HG02885 (cell line): ENCODE data around the gene PIEZO1.
A peak's percentile ranks its signal among the peaks of the same experiment; 100 is the strongest.
"Not testable (repeated sequence)": the region's sequence is repeated elsewhere in the genome, so short reads cannot be mapped to it uniquely, and the experiment has no call there.

Experiments
- ATAC-seq: cut with Tn5 transposase; IDR thresholded peaks from one replicate; pipeline ENCODE4 v1.9.1; 2021; ENCODE audit warnings: mild to moderate bottlenecking; ENCODE audit not compliant: unreplicated experiment, poor library complexity

The PIEZO1 gene

DNA sequence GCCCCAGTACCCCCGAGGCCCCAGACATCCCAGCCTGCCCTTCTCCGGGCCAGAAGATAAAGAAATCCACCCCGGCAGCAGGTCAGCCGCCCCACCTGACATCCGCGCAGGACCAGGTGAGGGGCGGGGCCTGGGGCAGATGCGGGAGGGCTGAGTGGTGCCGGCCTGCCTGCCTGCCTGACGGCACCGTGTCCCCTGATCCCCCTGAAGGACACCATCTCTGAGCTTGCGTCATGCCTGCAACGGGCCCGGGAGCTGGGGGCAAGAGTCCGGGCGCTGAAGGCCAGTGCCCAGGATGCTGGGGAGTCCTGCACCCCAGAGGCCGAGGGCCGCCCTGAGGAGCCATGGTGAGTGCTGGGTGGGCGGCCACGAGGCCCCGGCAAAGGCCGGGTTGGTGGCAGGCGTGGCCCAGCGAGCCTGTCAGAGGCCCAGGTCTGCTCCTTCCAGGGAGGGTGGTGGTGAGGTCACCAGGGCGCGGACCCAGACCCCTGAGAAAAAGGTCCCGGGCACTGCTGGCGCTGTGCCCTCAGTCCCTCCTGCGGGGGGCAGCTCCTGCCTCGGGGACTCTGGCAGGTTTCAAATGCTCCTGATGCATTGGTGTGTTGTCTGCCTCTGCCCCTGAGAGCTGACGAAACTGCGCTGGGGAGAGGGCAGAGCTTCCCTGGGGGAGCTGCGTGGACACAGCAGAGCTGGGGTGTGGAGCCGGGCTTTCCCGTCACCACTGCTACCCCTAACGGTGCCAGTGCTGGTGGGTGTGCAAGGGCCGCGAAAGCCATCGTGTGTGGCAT is 19.7 kb upstream of the PIEZO1 start:
- no peak for ATAC-seq

DNA sequence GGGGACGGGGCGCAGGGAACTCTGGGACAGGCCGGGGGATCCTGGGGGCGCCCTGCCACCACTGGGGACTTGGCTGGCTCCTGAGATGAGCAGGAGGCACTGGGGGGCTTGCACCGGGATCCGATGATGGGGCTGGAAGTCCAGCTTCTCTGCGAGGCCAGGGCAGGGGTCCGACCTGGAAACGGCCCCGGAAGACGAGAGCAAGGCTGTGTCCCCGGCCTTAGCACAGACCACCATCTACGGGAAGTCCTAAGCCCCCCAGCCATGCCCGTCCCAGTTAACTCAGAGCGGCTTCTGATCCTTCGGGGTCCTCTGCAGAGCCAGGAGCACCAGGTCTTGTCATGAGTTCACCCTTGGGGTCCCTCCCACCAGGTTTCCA is 19.1 kb upstream of the PIEZO1 start:
- no peak for ATAC-seq

DNA sequence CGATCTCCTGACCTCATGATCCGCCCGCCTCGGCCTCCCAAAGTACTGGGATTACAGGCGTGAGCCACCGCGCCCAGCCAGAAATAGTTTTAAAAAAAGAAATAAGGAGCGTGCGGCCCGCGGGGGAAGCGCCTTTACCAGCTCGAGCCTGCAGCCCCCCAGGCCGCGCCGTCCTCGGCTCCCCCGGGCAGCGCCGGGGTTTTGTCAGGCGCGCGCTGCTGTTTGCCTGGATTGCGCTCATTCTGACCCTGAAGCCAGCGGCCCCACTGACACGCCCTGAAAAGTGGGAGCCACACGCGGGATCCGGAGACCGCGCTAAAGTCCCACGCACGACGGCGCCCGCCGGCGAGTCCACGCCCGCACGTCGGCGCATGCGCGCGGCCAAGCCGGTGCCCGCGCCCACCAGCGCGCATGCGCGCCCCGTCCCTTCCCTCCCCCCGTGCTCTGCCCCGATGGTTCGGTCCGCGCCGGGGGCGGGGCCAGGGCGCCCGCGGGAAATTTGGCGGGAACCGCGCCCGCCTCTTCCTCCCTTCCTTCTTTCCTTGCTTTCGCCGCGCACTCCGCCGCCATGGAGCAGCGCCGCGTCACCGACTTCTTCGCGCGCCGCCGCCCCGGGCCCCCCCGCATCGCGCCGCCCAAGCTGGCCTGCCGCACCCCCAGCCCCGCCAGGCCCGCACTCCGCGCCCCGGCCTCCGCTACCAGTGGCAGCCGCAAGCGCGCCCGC is 18.4 kb upstream of the PIEZO1 start, which contains the start of gene CDT1:
CDT1 (plus strand) TSS at position 526 of the 724 bp plus-strand sequence; CDS start at position 569, 43 bp downstream.
- ATAC-seq = peak; percentile 54

DNA sequence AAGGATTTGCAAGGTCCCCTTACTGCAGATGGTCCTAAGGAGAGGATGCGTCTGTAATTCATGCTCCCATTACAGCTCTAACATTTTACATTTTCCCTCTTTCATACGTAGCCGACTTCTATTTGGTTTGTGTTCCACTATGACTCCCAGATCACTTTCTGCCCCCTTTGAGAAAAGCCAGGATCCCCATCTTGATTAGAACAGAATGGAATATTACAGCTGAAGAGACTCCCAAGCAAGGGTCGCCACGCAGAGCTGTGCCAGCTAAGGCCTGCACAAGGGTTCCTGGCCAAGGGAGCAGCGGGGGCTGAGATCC is 15.2 kb upstream of the PIEZO1 start:
- no peak for ATAC-seq

DNA sequence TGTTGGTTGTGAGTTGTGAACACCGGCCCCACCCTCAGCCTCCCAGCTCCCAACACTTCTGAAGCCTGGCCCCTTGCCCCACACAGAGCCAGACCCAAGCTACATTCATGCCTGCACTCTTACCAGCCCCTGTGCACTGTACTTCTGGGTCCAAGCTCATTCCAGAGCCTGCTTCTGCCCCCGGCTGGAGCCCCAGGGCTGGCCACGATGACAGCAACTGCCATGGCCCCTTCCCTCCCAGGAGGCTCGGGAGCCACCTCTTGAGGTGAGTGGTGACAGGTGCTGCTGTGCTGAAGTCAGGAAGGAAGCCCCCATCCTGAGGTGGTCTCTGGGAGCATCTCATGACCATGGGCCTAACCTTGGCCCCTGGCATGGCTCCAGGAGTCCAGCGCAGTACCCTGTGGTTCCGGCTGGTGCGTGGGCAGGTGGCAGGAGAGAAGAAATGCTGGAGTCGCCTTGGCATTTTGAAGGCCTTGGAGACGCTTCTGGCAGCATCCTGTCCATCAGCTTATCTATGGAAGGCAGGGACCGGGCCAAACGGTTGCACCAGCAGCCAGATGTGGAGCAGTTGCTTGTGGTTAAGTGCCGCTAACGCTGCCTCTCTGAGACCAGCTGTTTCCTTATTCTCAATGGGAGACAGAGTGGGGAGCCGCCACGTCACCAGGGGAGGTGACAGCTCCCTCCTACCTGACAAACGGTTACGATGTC is 14.7 kb upstream of the PIEZO1 start:
- no peak for ATAC-seq

DNA sequence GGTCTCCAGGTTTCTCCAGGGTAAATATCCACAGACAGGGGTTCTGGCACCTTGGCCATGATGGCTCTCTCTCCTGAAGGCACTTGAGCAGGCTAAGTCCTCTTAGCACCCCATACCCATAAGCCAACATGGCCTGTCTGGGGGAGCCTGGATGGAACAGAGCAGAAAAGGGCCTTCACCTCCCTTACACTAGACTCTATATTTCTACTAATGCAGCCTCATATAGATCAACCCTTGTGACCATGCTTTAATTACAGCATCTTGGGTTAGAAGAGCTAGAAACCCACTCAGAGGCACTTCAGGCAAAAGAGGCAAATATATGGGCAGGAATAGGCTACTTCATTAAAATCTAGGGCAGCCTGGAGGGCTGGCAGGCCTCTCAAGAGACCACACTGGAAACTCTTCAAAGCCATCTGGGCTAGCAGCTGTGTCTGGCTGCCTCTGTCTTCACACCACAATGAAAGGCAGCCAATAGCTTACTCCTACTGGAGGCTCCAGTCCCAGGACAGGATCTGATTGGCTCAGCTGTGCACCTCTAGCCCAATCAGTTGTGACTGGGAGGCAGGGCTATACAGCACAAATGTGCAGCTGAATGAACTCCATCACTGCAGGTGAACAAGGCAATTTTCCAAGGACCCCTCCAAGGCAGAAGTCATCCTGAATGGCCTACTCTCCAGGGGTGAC is 13.9 kb upstream of the PIEZO1 start:
- no peak for ATAC-seq

DNA sequence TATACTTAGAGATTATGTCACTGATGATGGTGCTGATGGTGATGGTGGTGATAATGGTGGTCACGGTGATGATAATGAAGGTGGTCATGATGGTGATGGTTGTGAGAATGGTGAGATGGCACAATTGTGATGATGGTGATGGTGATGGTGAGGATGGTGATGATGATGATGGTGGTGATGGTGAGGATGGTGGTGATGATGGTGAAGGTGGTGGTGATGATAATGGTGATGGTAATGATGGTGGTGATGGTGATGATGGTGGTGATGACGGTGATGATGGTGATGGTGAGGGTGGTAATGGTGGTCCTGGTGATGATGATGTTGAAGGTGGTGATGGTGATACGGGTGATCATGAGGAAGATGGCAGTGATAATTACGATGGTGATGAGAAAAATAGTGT is 13.1 kb upstream of the PIEZO1 start:
- ATAC-seq = no peak

DNA sequence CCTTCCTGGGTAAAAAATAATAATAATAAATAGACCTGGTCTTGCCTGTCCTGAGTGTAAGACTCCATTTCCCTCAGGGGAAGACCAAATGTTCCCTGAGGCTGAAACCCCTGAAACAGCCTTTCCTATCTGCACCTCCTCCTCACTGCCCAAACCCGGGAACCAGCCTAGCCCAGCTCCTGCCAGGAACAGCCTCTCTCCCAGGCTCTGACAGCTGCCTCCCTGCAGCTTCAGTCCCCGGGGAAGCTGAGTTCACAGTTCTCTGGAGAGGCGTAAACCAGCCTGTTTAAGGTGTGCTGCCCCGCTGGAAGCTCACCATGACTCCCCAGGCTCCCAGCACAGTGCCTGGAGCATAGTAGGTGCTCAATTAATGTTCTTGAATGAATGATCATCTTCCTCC is 11.3 kb upstream of the PIEZO1 start:
- ATAC-seq = no peak

DNA sequence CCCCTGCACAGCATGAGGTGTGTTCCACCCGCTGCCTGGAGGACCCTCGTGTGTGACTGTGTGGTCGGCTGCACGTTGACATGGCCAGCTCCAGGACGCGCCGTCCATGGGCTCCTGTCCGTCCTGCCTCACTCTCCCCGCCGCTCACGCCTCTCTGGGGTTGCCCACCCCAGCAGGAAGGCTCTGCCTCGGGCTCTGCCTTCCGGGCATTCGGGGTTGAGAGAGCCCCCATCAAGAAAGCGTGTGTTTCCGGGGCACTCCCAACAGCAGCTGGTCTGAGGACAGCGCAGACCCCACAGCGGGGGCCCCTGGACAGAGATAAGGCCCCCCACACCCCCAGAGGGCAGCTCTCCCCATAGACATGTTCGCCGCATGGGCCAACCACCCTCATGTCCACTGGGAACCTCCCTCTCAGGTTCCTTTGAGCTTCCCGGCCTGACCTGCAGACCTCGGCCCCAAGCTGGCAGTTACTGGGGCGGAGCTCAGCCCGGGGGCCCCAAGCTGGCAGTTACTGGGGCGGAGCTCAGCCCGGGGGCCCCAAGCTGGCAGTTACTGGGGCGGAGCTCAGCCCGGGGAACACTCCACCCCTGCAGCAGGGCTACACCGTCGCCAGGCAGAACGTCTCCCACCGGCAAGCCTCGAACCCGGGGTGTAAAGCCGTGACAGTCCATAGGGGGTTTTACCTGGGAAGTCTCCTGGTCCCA is 8.4 kb upstream of the PIEZO1 start:
- ATAC-seq = no peak

DNA sequence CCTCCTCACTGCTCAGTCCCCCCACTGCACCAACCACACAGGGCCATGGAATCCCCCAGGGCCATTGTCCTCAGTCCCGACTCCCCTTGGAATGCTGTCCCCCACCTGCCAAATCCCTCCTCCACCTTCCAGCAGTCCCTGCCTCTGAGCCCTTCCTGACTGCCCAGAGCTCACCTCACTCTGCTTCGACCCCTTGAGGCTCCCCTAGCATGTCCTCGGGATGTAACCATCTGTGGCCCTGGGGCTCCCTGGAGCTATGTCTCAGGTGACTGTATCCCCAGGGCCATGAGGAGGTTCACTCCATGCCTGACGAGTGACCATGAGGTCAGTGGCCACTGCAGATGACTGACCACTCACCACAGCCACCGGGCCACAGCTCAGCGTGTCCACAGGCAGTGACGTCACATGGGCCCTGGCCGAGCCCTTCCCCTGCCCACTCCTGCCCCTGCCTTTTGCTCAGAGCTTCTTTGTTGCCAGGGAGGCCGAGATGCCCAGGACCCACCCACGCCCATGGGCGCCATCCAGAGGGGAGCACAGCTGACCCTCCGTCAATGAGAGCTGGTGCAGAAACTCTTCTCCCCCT is 7.7 kb upstream of the PIEZO1 start:
- ATAC-seq = no peak

DNA sequence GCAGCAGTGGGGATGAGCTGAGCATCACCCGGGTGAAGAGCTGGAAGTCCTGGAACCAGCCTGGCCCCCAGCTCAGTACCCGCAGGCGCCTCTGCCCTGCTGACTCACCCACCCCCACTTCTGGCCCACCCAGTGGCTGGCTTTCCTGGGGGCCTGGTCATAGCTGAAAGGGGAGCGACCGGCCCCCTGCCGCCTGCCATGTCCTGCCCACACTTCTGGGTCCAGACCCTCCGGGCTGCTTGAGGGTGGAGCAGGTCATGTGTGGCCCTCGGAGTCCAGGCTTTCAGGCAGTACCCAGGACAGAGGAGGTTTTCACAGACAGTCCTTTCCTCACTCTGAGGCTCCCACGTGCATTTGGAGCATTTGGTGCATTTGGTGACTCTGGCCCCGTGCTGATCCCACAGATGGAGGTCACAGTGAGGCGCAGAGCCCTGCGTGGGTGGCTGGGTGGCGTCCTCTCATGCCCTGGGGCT is 7.1 kb upstream of the PIEZO1 start:
- no peak for ATAC-seq

DNA sequence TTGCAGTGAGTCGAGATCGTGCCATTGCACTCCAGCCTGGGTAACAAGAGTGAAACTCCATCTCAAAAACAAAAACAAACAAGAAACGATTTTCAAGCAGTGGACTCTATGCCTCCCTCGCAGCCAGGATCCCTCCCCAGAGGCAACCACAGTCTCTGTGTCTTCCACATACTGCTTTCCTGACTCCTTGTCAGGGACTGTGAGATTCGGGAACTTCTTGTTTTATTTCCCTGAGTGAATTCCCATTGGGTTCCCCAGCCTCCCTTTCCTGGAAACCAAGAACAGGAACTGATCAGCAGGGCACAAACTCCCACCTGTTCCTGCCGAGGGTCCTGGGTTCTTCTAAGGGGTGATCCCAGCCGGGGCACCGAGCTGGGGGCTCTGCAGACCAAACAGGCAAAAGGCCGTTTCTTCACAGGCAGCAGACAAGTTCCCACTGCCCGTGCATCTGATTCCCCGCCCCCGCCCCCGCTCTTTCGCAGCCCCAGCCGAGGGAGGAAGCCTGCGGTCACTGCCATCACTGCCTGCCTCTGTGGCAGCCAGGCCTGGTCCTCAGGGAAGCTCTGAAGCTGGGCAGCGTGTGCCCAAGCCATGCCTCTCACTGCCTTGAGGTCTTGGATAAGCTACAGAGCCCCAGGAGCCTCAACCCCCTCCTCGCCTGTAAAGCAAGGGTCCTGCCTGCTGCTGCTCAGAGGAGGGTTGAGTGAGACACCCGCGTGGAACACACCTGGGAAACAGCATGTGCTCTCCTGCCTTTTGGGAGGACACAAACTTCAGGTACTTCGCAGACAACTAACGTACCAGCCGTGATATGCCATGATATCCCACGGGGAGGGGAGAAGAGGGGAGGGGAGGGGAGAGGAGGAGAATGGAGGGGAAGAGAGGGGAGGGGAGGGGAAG is 5.5 kb upstream of the PIEZO1 start:
- ATAC-seq = no peak

DNA sequence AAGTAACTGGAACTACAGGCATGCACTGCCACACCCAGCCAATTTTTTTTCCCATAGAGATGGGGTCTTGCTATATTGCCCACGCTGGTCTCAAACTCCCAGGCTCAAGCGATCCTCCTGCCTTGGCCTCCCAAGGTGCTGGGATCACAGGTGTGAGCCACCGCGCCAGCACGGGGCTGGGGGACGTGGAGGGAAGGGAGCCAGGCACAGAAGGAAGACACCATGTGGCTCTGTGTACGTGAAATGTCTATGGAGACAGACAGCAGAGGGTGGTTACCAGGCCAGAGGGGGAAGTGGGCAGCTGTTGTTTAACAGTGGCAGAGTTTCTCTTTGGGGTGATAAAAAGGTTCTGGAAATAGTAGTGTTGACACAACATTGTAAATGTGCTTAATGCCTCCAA is 4.6 kb upstream of the PIEZO1 start:
- ATAC-seq = no peak

DNA sequence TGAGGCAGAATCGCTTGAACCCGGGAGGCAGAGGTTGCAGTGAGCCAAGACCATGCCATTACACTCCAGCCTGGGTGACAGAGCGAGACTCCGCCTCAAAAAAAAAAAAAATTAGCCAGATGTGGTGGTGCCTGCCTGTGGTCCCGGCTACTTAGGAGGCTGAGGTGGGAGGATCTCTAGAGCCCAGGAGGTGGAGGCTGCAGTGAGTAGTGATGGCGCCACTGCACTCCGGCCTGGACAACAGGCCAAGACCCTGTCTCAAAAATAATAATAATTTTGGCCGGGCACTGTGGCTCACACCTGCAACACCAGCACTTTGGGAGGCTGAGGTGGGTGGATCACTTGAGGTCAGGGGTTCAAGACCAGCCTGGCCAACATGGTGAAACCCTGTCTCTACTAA is 3.7 kb upstream of the PIEZO1 start:
- not testable (repeated sequence) for ATAC-seq

DNA sequence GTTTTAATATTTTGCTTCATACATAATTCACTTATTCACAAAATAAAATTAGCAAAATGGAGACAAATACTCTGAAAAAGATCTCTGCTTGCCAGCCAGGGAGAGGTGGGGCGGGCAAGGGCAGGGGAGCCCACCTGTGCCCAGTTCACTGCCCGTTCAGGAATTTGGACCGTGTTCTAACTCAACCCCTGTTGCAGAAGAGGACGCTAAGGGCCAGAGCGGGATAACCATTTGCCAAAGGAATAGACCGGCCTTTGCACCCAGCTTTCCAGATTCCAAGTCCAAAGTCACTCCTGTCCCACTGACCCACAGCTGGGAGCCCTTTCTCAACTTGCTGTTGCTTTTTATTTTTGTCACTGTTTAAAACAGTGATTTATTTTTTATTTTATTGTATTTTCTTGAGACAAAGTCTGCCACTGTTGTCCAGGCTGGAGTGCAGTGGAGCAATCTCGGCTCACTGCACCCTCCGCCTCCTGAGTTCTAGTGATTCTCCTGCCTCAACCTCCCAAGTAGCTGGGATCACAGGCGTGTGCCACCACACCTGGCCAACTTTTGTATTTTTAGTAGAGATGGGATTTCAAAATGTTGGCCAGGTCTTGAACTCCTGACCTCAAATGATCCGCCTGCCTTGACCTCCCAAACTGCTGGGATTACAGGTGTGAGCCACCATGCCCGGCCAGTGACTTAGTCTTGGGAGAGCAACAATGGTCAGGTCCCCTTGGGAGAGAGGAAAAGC is 2.7 kb upstream of the PIEZO1 start:
- no peak for ATAC-seq

DNA sequence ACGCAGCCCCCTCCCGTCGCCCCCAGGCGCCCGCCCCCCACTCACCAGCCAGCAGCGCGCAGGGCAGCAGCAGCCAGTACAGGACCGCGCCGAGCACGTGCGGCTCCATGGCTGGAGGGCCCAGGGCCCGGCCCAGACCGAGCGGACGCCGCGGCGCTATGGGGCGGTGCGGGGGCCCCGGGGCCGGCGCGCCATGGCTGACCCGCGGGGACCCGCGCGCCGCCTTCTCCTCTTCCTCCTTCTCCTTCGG is 239 bp downstream of the PIEZO1 start:
- ATAC-seq = no peak

DNA sequence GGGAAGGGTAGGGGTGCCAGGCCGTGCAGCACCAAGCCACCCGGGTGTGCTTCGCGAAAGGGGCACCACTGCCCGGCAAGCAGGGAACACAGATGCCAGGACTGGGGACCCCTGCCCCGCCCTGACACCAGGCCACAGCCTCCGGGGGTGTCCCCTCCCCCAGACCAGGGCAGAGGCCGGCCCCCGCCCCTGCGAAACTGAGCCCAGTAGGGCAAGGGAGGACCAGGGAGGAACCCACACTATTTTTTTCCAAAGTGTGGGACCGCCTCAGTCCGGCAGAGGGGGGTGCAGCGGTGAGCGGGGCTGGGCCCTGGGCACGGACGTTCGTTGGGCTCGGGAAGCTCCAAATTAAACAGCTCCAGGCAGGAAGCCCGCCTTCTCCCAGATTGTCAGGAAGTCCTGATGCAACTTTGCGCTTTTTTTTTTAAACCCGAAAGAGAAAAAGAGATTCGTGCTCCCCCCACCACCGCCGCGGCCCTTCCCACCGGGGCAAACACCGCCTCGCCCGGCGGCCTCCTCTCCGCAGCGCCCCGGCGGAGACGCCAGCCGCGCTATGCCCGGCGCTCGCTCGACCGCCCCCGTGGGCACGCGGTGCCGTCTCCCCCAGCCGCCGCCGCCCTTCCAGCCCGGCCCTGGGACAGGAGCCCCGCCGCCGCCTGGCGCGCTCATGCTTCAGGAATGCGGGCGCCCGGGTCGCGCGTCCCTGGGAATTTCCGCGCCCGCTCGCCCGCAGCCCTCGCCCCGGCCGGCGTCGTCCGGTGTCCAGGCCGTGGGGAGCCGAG is 755 bp downstream of the PIEZO1 start:
- peak; percentile 10 for ATAC-seq
